Measurements from ENCODE around the gene CCNL2.

DNA sequence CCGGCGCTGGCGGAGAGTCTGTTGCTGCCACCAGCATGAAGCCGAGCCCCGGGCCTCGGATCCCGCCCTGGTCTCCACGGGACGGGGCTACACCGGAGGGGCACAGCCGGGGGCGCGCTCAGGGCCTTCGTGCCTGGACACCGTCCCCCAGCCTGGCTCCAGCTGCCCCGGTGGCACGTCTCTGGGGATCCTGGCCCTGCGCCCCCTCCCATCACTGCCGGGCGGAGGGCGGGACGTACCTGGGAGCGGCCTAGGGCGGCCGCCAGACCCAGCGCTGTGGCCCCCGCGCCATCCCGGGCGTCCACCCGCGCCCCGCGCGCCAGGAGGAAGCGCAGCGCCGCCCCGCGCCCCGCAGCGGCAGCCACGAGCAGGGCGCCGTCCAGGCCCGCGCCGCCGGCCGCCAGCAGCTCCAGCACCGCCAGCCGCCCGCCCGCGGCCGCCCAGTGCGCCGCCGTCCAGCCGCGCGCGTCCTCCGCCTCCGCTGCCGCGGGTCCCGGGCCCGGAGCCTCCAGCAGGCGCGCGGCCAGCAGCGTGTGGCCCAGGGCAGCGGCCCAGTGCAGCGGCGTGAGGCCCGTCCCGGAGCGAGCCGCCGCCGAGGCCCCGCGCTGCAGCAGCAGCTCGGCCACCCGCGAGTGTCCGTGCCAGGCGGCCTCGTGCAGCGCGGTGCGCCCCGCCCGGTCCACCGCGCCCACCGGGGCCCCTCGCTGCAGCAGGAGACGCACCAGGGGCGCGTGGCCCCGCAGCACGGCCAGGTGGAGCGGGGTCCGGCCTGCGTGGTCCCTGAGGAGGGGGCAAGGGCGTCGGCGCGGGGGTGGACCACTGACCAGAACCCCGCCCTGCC is 20.9 kb upstream of the CCNL2 start:
- TF ChIP-seq CTCF (conservative IDR thresholded peaks at IDR 0.05 in 1 of 2, IDR thresholded peaks at IDR 0.05 in 1 of 2; ENCODE audit: low read depth in 1 of 2, low read length in 2 of 2) (no peak), EZH2 (IDR thresholded peaks at IDR 0.05; ENCODE audit: low read length, missing control alignments) (no peak)

Data from fibroblast of lung (primary cell).